GM21737 (cell line): ENCODE results near the gene TNRC6A.
"Not testable (repeated sequence)": the region's sequence is repeated elsewhere in the genome, so short reads cannot be mapped to it uniquely, and the experiment has no call there.

ENCODE experiments used
- ATAC-seq: cut with Tn5 transposase; IDR thresholded peaks from one replicate; pipeline ENCODE4 v1.9.1; 2021; ENCODE audit warnings: mild to moderate bottlenecking, moderate library complexity; ENCODE audit not compliant: unreplicated experiment

Gene TNRC6A

DNA sequence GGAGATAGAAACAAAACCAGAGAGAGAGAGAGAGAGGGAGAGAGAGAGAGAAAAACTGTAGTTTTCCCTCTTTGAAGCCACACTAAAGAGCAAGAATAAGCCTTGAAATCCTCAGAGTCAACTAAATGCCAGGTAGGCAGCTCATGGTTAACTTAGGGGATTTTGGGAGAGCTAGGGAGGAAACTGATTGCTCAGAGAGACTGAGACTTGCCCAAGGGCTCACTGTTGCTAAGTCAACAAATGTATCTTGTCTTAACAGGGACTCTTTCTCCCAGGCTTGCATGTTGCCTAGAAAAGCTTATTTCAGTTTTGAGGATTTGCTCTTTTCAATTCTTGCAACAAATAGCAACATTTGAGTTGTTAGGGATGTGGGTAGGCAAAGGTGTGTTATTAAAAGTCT lies 111.8 kb downstream of the TNRC6A start:
- ATAC-seq: no peak

DNA sequence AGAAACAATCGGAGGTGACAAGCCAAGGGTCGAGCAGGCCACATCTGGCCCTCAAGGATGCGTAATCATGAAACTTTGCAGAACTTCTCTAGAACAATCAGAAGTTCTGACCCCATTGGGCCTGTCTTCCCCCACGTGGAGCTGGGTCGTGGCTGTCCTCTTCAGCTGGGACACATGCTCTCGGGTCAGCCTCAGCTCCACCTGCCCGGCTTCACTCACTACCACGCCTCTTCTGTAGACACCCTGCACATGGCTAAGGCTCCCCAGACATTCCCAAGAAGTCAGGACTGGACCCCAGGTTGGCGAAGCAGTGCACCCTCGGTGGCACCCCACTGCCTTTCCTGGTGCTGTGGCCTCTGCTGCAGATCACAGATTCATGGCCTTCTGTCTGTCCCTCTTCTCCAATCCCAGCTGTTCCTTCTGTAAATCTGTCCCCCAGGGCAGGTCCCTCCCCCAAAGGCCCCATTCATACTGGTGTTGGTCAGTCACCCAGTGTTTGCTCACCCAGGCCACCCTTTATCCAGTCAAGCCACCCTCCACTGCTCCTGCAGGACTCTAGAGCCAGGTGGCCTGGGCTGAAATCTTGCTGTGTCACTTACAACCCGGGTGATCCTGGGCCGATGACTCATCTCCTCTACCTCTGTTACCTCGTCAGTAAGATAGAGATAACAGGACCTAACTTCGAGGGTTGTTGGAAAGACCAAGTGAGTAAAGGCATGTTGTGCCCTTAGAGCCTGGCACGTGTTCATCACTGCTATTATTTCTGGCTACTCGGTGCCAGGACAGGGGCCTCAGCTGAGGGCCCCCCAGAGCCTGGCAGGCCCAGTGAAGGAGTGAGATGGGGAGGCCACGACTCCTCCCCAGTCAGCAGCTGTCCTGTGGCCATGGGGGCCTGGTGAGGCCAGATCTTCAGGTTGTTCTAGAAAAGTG lies 114.9 kb downstream of the TNRC6A start:
- no peak for ATAC-seq

DNA sequence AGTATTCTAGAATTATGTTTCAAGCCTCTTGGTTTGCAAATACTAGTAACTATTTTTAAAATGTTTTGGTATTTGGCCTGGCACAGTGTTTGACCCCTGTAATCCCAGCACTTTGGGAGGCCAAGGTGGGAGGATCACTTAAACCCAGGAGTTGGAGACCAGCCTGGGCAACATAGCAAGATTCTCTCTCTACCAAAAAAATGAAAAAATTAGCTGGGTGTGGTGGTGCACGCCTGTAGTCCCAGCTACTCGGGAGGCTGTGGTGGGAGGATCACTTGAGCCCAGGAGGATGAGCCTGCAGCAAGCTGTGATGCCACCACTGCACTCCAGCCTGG lies 115.5 kb downstream of the TNRC6A start:
- not testable (repeated sequence) for ATAC-seq

DNA sequence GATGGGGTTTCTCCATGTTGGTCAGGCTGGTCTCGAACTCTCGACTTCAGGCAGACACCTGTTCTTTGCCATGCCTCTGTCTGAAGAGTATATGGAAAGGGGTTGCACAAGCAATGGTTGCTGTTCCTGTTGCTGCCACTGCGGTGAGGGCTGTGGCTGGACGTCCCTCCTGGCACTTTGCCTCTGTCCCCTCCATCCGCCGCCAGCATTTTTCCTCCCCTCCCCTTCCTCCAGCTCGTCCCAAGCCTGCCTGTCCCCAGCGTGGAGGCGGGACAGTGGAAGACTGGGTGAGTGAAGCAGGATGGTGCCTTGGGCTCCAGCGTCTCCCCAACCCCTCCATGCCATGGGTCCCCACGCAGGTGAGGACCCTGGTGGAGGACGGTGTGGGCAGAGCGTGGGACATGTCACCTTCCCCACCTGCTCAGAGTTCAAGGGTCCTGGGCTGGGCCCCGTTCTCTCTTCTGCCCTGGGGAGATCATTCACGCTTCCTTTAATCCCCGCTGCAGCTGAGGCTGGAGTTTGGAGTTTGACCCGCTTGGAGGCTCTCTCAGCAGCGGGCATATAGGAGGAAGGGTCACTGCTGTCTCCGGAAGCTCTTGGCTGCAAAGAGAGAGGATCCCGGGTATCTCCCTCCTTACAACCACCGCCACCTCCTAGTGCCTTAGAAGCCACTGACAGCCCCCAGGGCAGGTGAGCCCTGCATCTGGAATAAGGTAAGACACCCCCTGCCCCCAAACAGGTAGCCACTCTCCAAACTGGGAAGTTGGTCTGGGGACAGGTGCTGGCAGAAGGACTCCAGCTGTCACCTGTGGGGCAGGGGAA lies 116.5 kb downstream of the TNRC6A start, which contains the start of gene SLC5A11:
TSS of gene SLC5A11 (plus strand) at position 238 of the 822 bp plus-strand sequence. CDS start 12,681 bp downstream, outside the sequence.
- ATAC-seq: no peak

DNA sequence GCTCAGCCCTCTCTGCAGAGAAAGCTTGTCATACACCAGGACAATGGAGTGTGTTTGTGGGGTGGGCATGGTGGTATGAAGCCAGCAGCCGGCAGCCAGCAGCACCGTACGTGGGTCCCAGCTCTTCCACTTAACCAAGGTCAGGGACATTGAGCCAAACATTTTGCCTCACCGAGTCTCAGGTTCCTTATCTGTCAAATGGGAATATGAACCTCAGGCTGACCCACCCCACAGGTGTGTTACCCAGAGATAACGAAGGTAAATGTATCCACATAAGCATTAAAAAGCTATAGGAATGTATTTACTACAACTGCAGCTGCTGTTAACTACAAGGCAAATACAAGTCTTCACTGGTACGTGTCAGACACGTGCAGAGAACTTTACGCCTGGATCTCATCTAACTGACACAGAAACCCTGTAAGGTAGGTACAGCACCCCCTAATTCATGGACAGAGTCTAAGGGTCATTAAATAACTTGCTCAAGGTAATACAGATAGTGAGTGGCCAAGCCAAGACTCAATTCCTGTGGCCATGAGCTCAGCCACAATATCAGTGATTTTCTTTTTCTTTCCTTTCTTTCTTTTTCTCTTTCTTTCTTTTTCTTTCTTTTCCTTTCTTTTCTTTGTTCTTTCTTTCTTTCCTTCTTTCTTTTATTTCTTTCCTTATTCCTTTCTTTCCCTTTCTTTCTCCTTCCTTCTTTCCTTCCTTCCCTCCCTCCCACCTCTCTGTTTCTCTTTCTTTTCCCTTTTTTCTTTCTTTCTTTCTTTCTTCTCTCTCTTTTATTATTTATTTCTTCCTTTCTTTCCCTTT lies 117.3 kb downstream of the TNRC6A start:
- no peak for ATAC-seq

DNA sequence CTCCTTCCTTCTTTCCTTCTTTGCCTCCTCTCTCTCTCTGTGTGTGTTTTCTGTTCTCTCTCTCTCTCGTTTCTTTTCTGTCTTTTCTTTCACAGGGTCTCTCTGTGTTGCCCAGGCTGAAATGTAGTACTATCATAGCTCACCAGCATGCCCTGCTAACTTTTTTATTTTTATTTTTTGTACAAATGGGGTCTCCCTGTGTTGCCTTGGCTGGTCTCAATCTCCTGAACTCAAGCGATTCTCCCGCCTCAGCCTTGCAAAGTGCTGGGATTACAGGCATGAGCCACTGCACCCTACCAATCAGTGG lies 117.9 kb downstream of the TNRC6A start:
- no peak for ATAC-seq

DNA sequence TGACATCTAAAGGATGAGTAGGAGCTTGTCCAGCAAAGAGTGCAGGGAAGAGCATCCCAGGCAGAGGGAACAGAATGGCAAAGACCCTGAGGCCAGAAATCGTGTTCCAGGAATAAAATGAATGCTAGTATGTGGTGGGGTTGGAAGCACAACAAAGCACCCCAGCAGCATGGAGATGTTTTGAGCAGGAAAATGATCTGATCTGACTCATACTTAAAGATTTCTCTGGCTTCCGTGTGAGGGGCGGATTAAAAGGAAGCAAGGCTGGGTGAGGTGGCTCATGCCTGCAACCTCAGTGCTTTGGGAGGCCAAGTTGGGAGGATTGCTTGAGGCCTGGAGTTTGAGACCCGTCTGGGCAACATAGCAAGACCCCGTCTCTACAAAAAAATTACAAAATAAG lies 118.6 kb downstream of the TNRC6A start:
- no peak for ATAC-seq

DNA sequence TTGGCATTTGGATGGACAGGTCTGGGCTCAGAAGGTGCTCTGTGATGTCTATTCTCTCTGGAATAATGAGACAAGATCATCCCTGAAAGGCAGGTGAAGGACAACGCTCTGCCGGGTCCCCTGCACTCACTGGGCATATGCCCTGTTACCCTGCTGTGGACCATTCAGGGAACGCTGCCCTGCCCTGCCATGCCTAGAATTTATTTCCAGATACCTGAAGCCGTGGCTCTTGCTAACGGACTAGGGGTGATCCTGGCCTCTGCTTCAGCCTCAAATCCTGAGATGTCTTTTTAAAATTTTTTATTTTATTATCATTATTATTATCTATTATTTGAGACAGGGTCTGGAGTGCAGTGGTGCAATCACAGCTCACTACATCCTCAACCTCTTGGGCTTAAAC lies 120.2 kb downstream of the TNRC6A start:
- ATAC-seq: no peak

DNA sequence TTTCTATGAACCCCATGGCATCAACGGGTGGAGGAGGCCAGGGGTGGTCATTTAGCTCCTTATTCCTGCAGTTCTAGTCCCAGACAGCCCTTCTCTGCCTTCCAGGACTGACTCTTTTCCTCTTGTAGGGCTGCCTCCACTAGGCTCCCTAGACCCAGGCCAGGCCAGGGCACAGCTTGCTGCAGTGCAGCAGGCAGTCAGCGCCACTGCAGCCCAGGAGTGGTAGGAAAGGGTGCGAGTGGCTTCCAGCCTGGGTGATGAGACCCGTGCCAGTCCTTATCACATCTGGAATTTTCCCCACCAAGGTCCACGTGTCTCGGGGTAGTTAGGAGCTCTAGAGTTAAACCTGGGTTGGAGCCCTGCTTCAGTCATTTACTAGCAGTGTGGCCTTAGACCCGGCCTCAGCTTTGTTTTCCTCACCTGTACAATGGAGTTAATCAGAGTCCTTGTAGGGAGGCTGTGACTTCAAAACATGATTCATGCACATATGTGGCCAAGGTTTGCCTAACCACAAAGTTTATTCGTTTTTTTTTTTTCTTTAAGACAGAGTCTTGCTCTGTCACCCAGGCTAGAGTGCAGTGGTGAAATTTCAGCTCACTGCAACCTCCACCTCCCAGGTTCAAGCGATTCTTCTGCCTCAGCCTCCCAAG lies 121.0 kb downstream of the TNRC6A start:
- ATAC-seq: no peak

DNA sequence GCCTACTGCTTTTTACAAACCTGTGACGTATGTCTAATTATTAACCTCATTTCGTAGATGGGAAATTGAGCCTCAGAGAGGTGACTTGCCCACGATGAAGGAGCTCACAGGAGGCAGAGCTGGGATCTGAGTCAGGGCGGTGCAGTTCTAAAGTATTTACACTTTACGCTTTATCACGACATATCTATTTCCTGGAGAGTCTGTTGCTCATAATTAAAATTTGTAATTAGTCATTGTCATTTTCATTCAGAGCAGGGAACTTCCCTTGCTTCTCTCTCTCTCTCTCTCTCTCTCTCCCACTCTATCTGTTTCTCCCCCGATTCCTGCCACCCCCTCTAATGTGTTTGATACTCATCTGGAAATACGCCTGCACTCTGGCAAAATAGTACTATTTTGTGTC lies 122.2 kb downstream of the TNRC6A start:
- ATAC-seq: no peak

DNA sequence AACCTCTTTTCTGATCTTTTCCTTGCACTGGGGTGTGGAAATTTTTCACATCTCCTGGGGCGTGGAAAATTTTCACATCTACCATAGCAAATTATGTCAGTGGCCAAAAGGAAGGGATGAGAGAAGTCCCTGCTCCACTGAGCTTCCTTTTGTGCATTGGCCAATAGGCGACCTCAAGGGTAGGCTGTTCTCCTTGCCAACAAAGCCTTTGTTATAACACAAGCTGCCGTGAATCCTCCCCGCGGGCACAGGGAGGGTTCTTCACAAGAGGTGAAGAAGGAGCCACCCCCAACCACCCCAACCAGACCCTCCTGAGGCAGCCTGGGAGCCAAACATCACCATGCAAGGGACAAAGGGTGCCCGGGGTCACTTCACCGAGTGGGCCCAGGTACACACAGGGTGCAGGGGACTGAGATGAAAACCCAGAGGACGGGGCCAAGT lies 122.8 kb downstream of the TNRC6A start:
- ATAC-seq: no peak

DNA sequence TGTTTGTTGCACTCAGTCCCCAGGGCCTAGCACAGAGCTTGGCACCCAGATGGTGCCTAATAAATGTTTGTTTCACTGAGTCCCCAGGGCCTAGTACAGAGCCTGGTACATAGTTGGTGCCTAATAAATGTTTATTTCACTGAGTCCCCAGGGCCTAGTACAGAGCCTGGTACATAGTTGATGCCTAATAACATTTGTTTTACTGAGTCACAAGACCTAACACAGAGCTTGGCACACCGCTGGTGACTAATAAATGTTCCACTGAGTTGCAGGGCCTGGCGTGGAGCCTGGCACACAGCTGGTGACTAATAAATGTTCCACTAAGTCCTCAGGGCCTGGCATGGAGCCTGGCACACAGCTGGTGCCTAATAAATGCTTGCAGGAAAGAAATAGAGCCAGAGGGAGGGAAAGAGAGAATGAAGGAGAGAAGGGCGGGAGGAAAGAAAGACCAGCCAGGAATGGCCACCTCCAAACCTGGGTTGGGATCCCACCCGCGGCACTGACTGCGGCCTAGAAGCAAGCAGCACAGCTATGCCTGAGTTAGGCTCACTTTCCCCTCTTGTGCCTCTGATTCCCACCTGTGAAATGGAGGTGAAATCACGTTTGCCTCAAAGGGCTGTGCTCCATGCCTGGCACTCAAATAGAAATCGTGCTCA lies 123.8 kb downstream of the TNRC6A start:
- no peak for ATAC-seq

DNA sequence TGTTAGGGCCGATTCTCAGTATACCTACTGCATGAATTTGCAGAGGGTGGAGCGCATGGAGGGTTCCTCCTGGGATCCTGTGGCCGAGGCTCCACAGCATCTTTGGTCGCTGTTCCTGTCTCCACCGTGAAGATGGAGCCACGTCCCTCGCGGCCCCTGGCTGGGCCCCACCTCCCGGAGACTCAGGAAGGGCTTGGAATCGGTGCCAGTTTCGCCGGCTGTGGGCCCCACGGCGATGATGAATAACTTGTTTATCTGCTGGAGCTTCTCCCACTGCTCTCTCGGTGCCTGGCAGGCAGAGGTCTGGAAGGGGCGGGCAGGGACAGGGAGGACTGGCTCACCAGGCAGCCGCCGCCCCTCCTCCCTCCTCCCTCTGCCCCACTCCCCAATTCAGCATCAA lies 124.4 kb downstream of the TNRC6A start:
- ATAC-seq: no peak

DNA sequence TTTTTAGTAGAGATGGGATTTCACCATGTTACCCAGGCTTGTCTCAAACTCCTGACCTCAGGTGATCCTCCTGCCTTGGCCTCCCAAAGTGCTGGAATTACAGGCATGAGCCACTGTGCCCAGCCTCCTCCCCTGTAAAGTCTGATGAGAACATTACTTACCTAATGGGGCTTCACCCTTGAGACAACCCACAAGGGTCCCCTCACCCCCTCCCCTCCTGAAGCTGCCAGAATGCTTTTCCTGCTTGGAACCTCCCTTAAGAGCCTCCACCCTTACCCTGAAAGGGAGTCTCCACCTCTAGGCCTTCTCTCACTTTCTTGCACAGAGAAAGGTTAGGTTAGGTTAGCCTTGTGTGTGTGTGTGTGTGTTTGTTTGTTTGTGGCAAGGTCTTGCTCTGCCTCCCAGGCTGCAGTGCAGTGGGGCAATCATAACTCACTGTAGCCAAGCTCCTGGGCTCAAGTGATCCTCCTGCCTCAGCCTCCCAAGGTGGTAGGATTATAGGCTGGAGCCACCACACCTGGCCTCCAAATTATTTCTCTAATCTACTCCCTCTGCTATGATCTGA lies 125.2 kb downstream of the TNRC6A start:
- ATAC-seq: no peak

DNA sequence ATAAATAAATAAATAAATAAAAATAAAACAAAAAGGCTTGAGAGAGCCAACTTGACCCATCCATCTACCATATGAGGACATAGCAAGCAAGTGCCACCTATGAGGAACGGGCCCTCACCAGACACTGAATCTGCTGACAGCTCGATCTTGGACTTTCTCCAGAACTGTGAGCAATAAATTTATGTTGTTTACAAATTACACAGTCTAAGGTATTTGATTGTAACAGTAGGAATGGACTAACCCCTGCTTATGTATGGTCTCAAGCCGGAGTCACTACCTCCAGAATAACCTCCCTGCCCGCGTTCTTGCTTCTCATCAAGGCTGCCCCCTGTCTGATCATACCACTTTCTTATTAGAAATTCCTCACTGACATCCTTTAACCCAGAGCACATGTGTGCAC lies 126.2 kb downstream of the TNRC6A start:
- ATAC-seq: no peak

DNA sequence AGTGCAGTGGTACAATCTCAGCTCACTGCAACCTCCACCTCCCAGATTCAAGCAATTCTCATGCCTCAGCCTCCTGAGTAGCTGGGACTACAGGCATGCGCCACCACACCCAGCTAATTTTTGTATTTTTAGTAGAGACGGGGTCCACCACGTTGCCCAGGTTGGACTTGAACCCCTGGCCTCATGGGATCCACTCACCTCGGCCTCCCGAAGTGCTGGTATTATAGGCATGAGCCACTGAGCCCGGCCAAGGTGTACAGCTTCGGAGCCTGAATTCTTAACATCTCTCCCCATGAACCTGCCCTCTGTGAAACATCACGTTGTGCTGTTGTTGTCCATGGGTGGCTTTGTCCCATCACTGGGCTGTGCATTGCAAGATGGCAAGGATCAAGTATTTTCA lies 127.4 kb downstream of the TNRC6A start:
- not testable (repeated sequence) for ATAC-seq

DNA sequence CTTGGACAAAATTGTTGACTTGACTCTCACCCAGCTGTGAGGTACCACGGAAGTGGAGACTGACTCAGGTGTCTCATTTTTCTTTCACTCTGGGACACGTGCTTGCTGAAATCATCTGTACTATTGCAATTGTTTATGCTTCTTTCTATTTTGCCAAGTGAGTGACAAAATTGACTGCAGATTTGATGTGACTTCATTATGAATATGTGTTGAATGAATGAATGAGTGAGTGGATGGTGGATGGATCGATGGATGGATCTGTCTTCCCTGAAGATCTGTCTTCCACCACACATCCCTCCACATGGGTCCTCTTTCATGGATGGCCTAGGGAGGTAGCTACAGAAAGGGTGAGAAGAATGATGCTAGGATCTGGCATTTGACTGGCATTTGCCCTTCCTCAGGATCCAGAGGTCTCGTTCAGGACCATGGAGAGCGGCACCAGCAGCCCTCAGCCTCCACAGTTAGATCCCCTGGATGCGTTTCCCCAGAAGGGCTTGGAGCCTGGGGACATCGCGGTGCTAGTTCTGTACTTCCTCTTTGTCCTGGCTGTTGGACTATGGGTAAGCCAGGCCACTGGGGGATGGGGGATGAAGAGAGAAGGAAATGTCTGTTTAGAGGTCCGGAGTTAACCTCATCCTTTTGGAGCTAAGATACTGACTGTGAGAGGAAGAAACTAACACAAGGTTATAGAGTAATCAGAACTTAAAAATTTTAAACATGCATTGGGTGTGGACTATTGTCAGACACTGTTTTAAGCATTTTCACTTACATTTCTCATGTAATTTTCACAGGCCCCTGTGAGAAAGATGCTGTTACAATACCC lies 129.0 kb downstream of the TNRC6A start:
- no peak for ATAC-seq

DNA sequence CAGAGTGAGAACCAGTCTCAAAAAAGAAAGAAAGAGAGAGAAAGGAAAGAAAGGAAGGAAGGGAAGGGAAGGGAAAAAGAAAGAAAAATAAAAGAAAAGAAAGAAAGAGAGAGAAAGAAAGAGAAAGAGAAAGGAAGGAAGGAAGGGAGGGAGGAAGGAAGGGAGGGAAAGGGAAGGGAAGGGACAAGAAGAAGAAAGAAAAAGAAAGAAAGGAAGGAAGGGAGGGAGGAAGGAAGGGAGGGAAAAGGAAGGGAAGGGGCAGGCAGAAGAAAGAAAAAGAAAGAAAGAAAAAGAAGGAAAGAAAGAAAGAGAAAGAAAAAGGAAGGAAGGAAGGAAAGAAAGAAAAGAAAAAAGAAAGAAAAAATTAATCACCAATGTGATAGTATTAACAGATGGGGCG lies 132.0 kb downstream of the TNRC6A start:
- no peak for ATAC-seq
